Activated naive CD4-positive, alpha-beta T cell treated with anti-CD3 and anti-CD28 coated beads, Interleukin-2, amount 50 U/mL, for 72 hours (primary cell): ENCODE results near the gene KCNG3. TPM values are rescaled to one million over a fixed set of nuclear protein-coding genes. Genes with fewer than 3 reads are reported as not detected.
A peak's percentile ranks its signal among the peaks of the same experiment; 100 is the strongest.

Experiments used
- ATAC-seq, 2 donors: fragments of 150-1000 bp; cut with Tn5 transposase; 2 replicates each; pipeline ENCODE4 v1.10.0; 2021; ENCODE audit warnings: mild to moderate bottlenecking in 2 of 2, moderate library complexity in 2 of 2
- DNase-seq, 2 donors: peaks; one replicate each; pipeline ENCODE4 v3.0.0; 2021 to 2022; ENCODE audit warnings: low spot score in 2 of 2
- H3K27ac Mint-ChIP-seq, 2 donors: one replicate each; pipeline ENCODE4 v1.8.0; 2022; ENCODE audit warnings: mild to moderate bottlenecking in 2 of 2, mixed read lengths in 2 of 2
- H3K36me3 Mint-ChIP-seq, 2 donors: one replicate each; pipeline ENCODE4 v1.8.0; 2022; ENCODE audit warnings: mixed read lengths in 2 of 2
- H3K9me3 Mint-ChIP-seq, 2 donors: one replicate each; pipeline ENCODE4 v1.8.0; 2022; ENCODE audit warnings: mixed read lengths in 2 of 2
- total RNA-seq, 2 donors: library from RNA; stranded (reverse); gene quantifications; one replicate each; pipeline ENCODE4 v1.2.3, GENCODE V29; 2022

The KCNG3 gene
- under 1 TPM; 0.27 to 0.60 TPM for total RNA-seq

DNA sequence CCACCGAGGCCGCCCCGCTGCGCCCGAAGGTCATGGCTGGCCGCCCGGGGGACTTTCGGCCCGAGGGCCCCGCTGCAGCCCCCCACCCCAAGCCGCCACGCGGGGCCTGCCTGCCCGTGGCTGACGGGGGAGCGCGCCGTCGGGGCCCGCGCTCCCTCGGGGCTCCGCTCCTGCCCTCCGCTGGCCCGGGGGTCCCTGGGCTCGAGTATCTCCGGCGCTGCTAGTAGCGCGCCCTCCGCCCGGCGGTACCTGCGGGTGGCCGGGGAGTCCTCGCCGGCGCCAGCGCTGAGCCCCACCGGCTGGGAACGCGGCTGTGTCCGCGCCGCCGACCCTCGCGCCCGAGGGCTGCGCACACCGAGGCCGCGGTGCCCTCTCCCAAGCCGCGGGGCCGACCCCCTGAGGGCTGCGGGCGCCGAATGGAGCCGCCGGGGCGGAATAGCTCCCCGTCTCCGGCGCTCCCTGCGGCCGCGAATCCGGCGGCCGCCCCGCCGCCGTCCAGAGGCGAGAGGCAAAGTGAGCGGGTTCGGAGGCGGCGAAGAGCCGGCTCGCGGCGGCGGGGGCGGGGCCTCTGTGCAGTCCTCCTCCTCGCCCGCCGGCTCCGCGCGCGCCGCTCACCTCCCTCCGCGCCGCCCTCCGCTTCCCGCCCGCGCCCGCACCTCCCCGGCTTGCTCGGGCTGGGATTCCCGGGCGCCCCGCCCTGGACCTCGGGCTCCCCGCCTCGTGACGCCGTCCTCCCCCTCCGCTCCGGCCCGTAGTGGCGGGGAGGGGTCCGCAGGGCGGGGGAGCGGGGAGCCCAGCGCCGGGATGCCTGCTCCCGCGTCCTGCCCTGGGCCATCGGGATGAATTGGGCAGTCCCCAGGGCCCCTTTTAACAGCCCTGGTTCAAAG lies at the start of gene KCNG3:
KCNG3 (minus strand) TSS at position 515 of the 887 bp plus-strand sequence; CDS start at position 34, 481 bp downstream.
- ATAC-seq (peak; percentile 85 to 86), DNase-seq (peak; percentile 74)
- H3K9me3 Mint-ChIP-seq = no peaks in the 10 kb centered on the region
- peak within 1 kb of the TSS; percentile 71 to 88 for H3K27ac Mint-ChIP-seq
- H3K36me3 Mint-ChIP-seq = peaks cover 0 to 6% of the 10 kb centered on the region in 2 donors

DNA sequence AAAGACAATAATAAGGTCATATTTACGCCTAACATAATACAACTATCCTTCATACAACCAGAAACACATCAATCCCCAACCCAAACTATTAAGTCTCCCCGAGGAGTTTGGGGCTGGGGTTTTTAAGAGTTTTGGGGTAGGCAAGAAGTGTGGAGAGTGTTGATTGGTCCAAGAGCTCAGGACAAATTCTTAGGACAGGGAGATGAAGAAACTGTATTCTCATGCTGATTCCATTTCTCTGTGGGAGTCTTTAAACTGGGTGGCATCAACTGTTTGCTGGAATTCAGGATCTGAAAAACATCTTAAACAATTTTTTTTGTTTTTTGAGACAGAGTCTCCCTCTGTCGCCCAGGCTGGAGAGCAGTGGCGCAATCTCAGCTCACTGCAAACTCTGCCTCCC lies 49.1 kb upstream of the KCNG3 start:
- no peak for ATAC-seq

DNA sequence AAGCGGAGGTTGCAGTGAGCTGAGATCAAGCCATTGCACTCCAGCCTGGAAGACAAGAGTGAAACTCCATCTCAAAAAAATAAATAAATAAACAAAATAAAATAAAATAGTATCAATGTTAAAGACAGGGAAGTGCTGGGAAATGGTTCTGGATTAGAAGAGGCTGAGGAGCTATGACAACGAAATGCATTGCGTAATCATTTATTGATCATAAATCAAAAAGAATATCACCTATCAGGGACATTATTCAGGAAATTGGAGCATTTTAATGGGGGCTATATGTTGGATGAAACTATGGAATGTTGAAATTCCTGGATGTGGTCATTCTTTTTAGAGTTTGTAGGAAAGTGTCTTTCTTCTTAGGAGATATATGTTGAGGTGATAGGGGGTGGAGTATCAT lies 43.7 kb upstream of the KCNG3 start:
- ATAC-seq (no peak), DNase-seq (no peak)
- peaks cover 3 to 4% of the 10 kb centered on the region in 2 donors for H3K9me3 Mint-ChIP-seq
- H3K36me3 Mint-ChIP-seq = peaks cover 0 to 5% of the 10 kb centered on the region in 2 donors
- no peak overlapping the region for H3K27ac Mint-ChIP-seq

More for the DNA sequence above, 49.1 kb upstream of the KCNG3 start:
- no peak overlapping the region for H3K27ac Mint-ChIP-seq
- peaks cover 3 to 4% of the 10 kb centered on the region in 2 donors for H3K9me3 Mint-ChIP-seq
- no peak for DNase-seq
- H3K36me3 Mint-ChIP-seq = peaks cover 0 to 5% of the 10 kb centered on the region in 2 donors

DNA sequence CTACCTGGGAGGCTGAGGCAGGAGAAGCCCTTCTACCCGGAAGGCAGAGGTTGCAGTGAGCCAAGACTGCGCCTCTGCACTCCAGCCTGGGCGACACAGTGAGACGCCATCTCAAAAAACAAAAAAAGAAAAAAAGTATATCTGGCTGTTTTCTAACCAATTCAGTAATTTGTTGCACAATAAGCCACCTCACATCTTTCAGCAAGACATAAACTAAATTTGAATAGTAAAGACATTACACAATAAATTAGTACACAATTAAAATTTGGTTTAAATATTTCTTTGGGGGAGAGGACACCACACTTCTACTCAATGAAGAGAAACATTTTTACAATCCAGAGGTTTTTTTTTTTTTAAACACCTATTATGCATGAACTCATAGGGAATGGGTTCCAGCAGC lies 38.6 kb upstream of the KCNG3 start:
- H3K27ac Mint-ChIP-seq = no peak overlapping the region
- H3K9me3 Mint-ChIP-seq = no peaks in the 10 kb centered on the region
- DNase-seq (no peak), ATAC-seq (no peak)
- no peaks in the 10 kb centered on the region for H3K36me3 Mint-ChIP-seq

DNA sequence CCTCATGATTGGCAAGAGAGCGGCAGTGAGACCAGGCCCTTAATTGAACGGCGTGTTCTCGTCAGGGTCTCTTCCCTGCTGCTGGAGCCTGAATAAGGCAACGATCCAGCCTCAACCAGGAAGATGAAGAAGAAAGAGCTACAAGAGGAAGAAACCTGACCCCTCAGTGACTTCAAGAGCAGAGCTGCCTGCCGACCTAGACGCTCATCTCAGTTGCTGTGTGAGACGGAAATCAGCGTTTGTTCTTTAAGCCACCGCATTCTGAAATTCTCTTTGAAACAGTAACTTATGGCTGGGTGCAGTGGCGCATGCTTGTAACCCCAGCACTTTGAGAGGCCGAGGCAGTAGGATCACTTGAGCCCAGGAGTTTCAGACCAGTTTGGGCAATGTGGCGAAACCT lies 29.6 kb upstream of the KCNG3 start:
- Mint-ChIP-seq H3K9me3 (no peaks in the 10 kb centered on the region), H3K36me3 (no peaks in the 10 kb centered on the region), H3K27ac (no peak overlapping the region)
- peak in 1 of 2 donors; percentile 41 for ATAC-seq
- no peak for DNase-seq

DNA sequence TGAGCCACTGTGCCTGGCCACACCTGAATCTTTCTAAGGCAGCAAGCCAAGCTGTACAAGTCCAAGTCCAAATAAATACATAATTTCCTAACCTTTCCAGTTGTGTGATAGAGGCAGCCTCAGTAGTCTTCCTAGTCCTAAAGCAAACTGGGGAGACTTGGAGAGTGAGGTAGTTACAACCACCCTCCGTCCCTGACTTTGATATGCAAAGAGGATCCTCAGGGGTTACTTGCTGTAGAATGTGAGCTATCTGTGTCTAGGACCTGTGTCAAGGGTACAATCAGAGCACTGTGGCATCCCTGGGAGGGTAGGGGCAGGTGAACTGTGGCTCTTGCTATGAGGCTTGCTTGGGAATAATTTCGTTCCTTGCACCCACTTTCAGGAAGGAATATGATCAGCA lies 28.3 kb upstream of the KCNG3 start:
- H3K36me3 Mint-ChIP-seq = no peaks in the 10 kb centered on the region
- no peak overlapping the region for H3K27ac Mint-ChIP-seq
- ATAC-seq = no peak
- DNase-seq = no peak
- no peaks in the 10 kb centered on the region for H3K9me3 Mint-ChIP-seq

DNA sequence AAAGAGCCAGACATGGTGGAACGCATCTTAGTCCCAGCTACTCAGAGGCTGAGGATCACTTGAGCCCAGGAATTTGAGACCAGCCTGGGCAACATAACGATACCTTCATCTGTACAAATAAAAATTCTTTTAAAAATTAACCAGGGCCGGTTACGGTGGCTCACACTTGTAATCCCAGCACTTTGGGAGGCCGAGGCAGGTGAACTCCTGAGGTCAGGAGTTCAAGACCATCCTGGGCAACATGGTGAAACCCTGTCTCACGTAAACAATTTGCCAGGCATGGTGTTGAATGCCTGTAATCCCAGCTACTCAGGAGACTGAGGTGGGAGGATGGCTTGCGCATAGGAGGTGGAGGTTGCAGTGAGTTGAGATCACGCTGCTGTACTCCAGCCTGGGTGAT lies 25.8 kb upstream of the KCNG3 start:
- no peak for DNase-seq
- no peak for ATAC-seq
- no peaks in the 10 kb centered on the region for H3K36me3 Mint-ChIP-seq
- no peaks in the 10 kb centered on the region for H3K9me3 Mint-ChIP-seq
- no peak overlapping the region for H3K27ac Mint-ChIP-seq

- no peak for ATAC-seq
- Mint-ChIP-seq H3K9me3 (no peaks in the 10 kb centered on the region), H3K36me3 (no peaks in the 10 kb centered on the region), H3K27ac (no peak overlapping the region)
- DNase-seq = no peak
These were observed 22.7 kb upstream of the KCNG3 start for GRCh38 chr2:42516418-42516901.

GRCh38 chr2:42513252-42513918 lies 19.6 kb upstream of the KCNG3 start:
- Mint-ChIP-seq H3K9me3 (no peaks in the 10 kb centered on the region), H3K27ac (no peak overlapping the region), H3K36me3 (no peaks in the 10 kb centered on the region)
- ATAC-seq = no peak
- peak in 1 of 2 donors; percentile 35 for DNase-seq

DNA sequence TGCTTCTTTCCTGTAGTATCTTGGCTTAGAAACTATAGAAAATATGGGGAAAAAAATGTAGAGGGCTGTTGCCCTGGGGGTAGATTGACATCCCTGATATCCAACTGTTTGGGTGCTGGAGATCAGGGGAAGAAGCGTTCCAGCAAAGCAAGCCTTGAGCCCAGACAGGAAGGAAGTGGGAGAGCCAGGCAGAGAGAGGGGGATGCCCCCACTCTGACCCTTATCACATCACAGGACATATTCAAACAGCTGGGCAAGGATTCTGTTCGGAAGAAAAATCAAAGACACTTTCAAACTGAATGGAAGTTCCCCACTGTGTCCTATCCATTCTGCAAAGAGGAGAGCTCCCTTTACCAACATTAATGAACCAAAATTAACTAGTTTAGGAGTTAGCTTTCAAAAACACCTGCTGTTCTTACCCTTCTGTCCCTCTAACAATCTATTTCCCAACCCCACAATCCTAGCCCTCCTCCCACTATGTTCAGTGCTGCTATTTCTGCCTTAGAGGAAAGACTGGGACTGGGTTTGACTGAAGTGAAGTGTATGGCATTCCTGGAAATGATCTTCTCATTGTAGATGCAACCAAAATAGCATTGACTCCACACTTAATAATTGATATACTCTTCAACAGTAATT lies 16.9 kb upstream of the KCNG3 start:
- ATAC-seq = peak in 1 of 2 donors; percentile 75
- Mint-ChIP-seq H3K9me3 (no peaks in the 10 kb centered on the region), H3K27ac (peak overlapping the region in 1 of 2 donors; percentile 15), H3K36me3 (no peaks in the 10 kb centered on the region)
- no peak for DNase-seq

DNA sequence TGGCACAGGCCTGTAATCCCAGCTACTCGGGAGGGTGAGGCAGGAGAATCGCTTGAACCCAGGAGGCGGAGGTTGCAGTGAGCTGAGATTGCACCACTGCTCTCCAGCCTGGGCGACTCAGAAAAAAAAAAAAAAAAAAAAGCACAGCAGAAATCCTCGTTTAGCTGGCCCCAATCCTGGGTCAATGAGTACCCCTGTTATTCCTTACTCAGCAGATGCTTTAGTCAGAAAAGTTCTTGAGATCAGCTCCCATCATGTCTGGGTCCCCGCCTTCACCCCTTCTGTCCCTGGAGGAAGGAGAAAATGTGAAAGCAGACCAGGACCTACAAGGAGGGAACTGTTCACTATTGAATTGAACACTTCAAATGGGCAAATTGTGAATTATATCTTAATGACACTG lies 16.4 kb upstream of the KCNG3 start:
- no peak for DNase-seq
- Mint-ChIP-seq H3K9me3 (no peaks in the 10 kb centered on the region), H3K27ac (peak overlapping the region in 1 of 2 donors; percentile 15), H3K36me3 (no peaks in the 10 kb centered on the region)
- no peak for ATAC-seq

GRCh38 chr2:42504364-42505230 lies 10.8 kb upstream of the KCNG3 start:
- peak overlapping the region in 1 of 2 donors; percentile 40 for H3K27ac Mint-ChIP-seq
- H3K36me3 Mint-ChIP-seq = no peaks in the 10 kb centered on the region
- no peak for ATAC-seq
- H3K9me3 Mint-ChIP-seq = no peaks in the 10 kb centered on the region
- no peak for DNase-seq

DNA sequence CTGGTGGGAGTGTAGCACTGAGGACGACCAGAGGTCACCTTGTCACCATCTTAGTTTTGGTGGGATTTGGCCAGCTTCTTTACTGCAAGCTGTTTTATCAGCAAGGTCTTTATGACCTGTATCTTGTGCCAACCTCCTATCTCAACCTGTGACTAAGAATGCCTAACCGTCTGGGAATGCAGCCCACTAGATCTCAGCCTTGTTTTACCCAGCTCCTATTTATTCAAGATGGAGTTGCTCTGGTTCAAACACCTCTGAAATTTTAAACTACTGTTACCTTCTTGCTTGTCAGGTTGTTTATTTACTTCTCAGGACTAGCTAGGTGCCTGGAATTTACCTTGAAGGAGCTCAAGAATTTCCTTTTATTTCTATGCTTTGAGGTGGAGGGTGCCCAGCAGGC lies 9.5 kb upstream of the KCNG3 start:
- Mint-ChIP-seq H3K36me3 (no peaks in the 10 kb centered on the region), H3K9me3 (no peaks in the 10 kb centered on the region), H3K27ac (no peak overlapping the region)
- DNase-seq = no peak
- no peak for ATAC-seq

DNA sequence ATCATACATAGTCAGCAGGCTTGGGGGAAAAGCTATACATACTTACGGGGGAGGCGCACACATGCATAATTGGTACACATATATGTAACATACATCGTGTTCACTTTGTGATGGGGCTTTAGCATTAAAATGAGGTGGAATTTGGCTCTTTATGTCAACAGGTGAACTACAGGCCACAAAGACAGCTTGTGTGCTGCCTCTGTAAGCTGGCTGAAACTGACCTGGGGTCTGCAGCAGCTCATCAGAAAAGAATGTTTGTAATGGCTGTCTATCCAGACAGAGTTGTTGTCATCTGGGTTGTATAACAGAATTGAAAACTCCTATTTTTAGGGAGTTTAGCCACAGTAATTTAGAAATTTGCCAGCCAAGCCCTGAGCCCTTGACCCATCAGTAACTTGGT lies 4.7 kb upstream of the KCNG3 start:
- ATAC-seq (no peak), DNase-seq (peak in 1 of 2 donors; percentile 11)
- no peak overlapping the region for H3K27ac Mint-ChIP-seq
- H3K9me3 Mint-ChIP-seq = no peaks in the 10 kb centered on the region
- H3K36me3 Mint-ChIP-seq = no peaks in the 10 kb centered on the region

- no peaks in the 10 kb centered on the region for H3K9me3 Mint-ChIP-seq
- DNase-seq (no peak), ATAC-seq (no peak)
- no peak overlapping the region for H3K27ac Mint-ChIP-seq
- H3K36me3 Mint-ChIP-seq = peaks cover 0 to 6% of the 10 kb centered on the region in 2 donors
These were observed 1.8 kb upstream of the KCNG3 start for GRCh38 chr2:42495611-42496010.

GRCh38 chr2:42495234-42495581 lies 1.4 kb upstream of the KCNG3 start:
- Mint-ChIP-seq H3K9me3 (no peaks in the 10 kb centered on the region), H3K36me3 (peaks cover 0 to 6% of the 10 kb centered on the region in 2 donors), H3K27ac (peak overlapping the region in 1 of 2 donors; percentile 71)
- DNase-seq (no peak), ATAC-seq (no peak)
